SK-N-SH (cell line): ENCODE data around the gene DSG3.

Source experiments
- CHD2 ChIP-seq: fragments of 150-350 bp; IDR thresholded peaks from 2 replicates; pipeline ENCODE4 v1.6.1; 2018; ENCODE audit warnings: low read length; ENCODE audit not compliant: partially characterized antibody
- CTCF ChIP-seq: fragments of 200-600 bp; sonication (generic); IDR thresholded peaks from 2 replicates; pipeline ENCODE4 v1.6.1; 2017; ENCODE audit warnings: antibody characterized with exemption, mild to moderate bottlenecking, moderate library complexity
- PBX3 ChIP-seq: IDR thresholded peaks from 2 replicates; pipeline ENCODE4; 2012
- POLR2AphosphoS5 ChIP-seq: IDR thresholded peaks from 2 replicates; pipeline ENCODE4 v1.6.1; 2012; ENCODE audit warnings: low read depth, low read length
- RAD21 ChIP-seq: IDR thresholded peaks from 2 replicates; pipeline ENCODE4 v1.6.1; 2012; ENCODE audit warnings: mild to moderate bottlenecking, low read length
- REST ChIP-seq: IDR thresholded peaks from 2 replicates; pipeline ENCODE4 v1.6.1; 2012; ENCODE audit warnings: mild to moderate bottlenecking, low read depth, low read length, moderate library complexity
- TAF1 ChIP-seq: IDR thresholded peaks from 2 replicates; pipeline ENCODE4 v1.6.1; 2012; ENCODE audit warnings: low read depth, mild to moderate bottlenecking, low read length, moderate library complexity, borderline replicate concordance
- TEAD4 ChIP-seq: IDR thresholded peaks from 2 replicates; pipeline ENCODE4 v1.4.0; 2012; ENCODE audit warnings: mild to moderate bottlenecking, borderline replicate concordance; ENCODE audit not compliant: insufficient read depth
- YY1 ChIP-seq: IDR thresholded peaks from 2 replicates; pipeline ENCODE4 v1.4.0; 2012; ENCODE audit warnings: low read depth, mild to moderate bottlenecking

- no peak for TF ChIP-seq POLR2AphosphoS5
- no peak for TF ChIP-seq CTCF
- TF ChIP-seq REST, result no peak
- TF ChIP-seq RAD21, result no peak
- TF ChIP-seq PBX3, result no peak
- no peak for TF ChIP-seq TEAD4
- no peak for TF ChIP-seq CHD2
- no peak for TF ChIP-seq YY1
- no peak for TF ChIP-seq TAF1
These were observed 19.3 kb upstream of the DSG3 start for GRCh38 chr18:31428211-31428610.
